NCI-H526 (cell line): ENCODE measurements around the gene PRKCA.
"Not testable (repeated sequence)": the region's sequence is repeated elsewhere in the genome, so short reads cannot be mapped to it uniquely, and the experiment has no call there.

Experiments
- DNase-seq, 2 experiments: peaks; one replicate each; lab custom pipeline; 2025; lab: John Stamatoyannopoulos, UW

PRKCA gene

GRCh38 chr17:66489576-66489975, 187.2 kb downstream of the PRKCA start:
- not testable (repeated sequence) for DNase-seq

GRCh38 chr17:66491213-66491612, 188.8 kb downstream of the PRKCA start:
- no peak for DNase-seq

GRCh38 chr17:66491665-66492064, 189.3 kb downstream of the PRKCA start:
- DNase-seq: no peak

DNA sequence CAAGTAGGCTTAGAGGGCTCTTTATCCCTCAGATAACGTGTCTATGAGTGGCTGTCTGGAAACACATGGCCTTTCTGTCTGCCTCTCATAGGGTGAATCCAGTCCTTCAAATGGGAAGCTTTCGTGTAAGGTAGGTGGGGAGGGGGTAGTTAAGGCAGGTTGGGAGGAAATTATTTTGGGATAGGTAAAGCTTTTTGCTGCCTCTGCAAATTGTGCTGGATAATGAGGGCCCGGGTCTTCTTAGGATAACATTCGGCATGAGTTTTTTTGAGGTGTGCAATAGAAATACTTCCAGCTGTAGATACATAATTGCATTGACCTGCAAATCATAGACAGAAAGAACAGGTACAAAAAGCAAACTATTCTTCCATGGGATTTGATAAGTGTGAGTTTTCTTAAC, 189.7 kb downstream of the PRKCA start:
- DNase-seq: no peak

GRCh38 chr17:66492561-66493005, 190.2 kb downstream of the PRKCA start:
- DNase-seq: no peak

DNA sequence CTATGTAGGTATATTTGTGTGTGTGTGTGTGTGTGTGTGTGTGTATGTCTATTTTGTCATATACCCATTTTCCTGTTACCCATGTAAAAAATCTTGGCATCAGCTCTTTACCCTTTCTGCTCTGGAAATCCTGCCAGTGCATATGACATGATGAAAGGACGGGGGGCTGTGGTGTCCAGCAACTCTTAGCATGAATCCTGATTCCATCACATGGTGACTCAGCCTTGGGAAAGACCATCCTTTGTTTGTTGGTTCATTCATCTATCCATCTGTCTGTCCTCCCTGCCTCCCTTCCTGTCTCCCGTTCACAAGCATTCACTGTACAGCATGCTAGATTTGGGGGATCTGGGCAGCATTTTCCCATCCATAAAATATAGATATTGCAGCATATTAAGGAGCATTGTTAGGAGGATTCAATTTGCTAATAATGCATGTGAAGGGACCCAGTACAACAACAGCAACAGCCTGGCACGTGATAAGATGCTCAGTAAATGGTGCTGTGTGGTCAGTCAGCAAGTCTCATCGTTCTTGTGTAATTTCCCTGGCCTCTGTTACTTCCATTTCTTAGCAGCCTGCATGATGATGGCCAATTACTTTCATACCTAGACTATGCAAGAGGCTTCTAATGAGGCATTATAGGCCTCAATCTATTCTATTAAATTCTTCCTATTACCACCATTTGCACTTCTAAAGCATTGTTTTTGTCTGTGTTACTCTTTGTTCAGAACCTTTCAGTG, 191.0 kb downstream of the PRKCA start:
- no peak for DNase-seq

DNA sequence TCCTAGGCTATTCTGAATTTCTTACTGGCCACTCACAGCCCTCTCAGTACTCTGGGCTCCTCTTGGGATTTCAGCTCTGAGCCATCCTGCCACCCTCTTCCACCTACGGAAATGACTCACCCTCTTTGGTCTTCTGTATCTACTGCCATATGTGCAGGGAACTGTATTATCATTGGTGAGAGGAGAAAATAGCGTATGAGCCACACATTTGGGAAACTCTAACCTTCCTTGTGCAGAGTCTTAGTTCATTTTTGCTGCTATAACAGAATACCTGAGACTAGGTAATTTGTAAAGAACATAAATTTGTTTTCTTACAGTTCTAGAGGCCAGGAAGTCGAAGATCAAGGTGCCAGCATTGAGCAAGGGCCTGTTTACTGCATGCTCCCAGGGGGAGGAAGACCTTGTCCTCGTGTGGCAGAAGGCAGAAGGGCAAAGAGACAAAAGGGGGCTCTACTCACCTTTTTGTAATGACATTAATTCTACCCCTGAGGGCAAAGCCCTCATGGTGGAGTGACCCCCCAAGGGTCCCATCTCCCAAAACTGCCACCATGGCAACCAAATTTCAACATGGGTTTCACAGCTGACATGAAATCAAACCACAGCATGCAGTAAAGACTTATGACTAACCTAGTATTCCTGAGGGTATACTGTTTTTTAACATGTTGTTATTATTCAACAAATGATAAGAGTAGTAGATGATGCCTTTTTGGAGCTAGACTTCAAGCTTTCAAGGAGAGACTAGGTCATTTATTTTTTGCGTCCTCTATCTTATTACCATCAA, 191.8 kb downstream of the PRKCA start:
- DNase-seq: no peak

DNA sequence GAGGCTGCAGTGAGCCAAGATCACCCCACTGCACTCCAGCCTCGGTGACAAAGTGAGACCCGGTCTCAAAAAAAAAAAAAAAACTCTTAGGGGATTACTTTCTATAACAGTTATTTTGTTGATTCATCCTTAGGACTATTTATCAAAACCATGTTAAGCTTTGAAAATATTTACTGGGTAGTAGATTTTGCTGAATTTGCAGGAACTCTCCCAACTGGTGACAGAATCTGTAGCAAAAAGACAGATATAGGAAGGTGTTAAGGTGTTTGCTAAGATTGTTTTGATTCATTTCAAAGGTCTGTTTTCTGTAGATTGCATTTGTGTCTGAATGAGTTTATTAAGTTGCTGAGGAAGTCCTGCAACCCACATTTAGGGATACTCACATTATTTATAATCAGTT, 192.6 kb downstream of the PRKCA start:
- no peak for DNase-seq

DNA sequence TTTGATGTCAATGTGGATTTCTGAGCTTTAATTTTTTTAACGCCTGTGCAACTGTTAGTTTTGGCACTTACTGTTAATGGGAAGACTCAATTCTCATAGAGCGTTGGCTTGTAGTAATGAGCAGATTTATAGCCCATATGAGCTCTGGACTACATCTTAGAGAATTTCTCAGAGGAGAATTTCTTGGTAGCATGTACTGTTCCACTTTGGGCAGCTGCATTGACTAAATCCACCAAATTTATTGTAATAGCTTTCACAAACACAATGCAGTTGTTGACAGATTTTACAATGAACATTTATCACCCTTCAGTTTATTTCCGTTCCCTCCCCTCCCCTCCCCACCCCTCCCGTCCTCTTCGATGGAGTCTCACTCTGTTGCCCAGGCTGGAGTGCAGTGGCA, 193.9 kb downstream of the PRKCA start:
- DNase-seq: no peak

GRCh38 chr17:66498580-66498979, 196.2 kb downstream of the PRKCA start:
- no peak for DNase-seq

DNA sequence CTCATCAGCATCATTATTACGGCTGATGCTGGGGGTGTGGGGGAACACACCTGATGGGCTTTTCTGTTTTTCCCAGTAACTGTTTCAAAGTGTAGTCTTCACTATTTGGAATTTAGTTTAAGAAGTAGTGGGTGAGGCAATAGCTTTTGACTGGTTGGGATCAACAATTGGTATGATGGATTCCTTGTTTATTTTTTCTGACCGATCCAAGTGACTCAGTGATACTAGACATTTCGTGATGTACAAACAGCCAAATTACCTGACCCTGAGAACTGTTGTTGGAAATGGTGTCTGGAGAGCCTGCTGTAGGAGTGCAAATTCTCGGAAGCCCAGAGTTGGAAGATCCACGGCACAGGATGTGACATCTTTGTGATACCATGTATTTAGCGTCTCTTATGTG, 204.2 kb downstream of the PRKCA start:
- no peak for DNase-seq

- no peak for DNase-seq
Measured at GRCh38 chr17:66507103-66507923, 204.9 kb downstream of the PRKCA start.

GRCh38 chr17:66507982-66508760, 205.8 kb downstream of the PRKCA start:
- DNase-seq: no peak

GRCh38 chr17:66508896-66509844, 206.8 kb downstream of the PRKCA start:
- DNase-seq: no peak

GRCh38 chr17:66509926-66510325, 207.5 kb downstream of the PRKCA start:
- DNase-seq: no peak

- DNase-seq: no peak
Measured at GRCh38 chr17:66511135-66511534, 208.7 kb downstream of the PRKCA start.

GRCh38 chr17:66514227-66514806, 211.9 kb downstream of the PRKCA start:
- no peak for DNase-seq

GRCh38 chr17:66515974-66516373, 213.6 kb downstream of the PRKCA start:
- DNase-seq: no peak

DNA sequence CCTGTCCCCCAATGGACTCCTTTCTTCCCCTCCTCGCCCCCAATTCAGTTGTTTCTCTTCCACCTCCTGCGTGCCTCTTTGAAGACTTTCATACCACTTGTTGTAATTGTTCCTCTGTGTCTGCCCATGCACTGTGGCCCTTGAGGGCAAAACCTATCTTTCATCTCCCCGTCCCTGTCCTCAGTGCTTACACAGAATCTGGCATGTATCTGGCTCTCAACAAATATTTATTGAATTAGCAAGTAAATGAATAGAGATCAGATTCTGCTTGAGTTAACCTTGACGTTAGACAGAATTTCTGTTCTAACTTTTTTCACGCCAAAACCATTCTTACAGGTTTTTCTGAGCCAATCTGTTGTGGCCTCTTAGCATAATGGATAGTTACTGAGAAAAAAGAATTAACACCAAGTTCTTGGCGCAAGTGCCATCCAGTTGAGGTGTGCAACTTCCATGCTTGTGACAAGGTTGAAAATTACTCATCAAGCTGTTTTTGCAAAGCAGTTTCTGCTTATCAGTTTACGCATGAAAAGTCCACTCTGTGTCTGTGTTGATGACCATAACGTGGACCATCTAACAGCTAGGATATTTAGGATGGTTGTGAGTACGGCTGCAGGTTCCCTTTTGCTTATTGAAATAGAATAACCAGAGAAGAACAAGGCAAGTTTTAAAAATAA, 215.1 kb downstream of the PRKCA start:
- no peak for DNase-seq

DNA sequence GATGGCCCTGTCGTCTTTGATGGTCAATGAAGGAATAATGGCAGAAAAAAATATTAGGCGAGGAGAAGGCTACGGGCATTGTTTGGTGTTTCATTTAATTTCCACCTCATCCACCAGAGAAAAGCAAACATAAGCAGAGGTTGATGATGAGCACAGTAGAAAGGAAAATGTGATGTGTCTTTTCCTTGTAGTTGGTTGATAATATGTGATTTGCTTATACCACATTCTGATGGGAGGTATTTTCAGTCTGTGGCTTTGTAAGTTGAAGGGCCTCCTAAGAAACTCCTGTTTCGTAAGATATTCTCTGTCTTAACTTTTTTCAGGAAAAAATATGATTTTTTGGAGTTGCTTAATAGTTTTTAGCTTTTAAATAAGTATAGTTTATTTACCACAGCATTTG, 215.7 kb downstream of the PRKCA start:
- DNase-seq: no peak
